Sigmoid colon (tissue), 4 donors: Measurements from ENCODE around the gene FAM3C.

Source experiments
- EP300 ChIP-seq, 4 donors: sonication (generic); formaldehyde crosslinking; IDR thresholded peaks; one replicate each; pipeline ENCODE4 v1.6.1; 2017; ENCODE audit warnings: antibody characterized with exemption in 4 of 4
- POLR2AphosphoS5 ChIP-seq, 4 donors: sonication (generic); formaldehyde crosslinking; IDR thresholded peaks; one replicate each; pipeline ENCODE4 v1.6.1; 2017; ENCODE audit warnings: antibody characterized with exemption in 4 of 4
- TF ChIP-seq, protein P1 (sequence below), 4 experiments: fragments of 450-650 bp in 3 of 4; fragments of 200-600 bp in 1 of 4; IDR thresholded peaks; one replicate each; pipeline ENCODE4 v1.5.1; 2016 to 2019; ENCODE audit warnings: antibody characterized with exemption in 4 of 4, mild to moderate bottlenecking in 3 of 4, moderate library complexity in 2 of 4

DNA sequence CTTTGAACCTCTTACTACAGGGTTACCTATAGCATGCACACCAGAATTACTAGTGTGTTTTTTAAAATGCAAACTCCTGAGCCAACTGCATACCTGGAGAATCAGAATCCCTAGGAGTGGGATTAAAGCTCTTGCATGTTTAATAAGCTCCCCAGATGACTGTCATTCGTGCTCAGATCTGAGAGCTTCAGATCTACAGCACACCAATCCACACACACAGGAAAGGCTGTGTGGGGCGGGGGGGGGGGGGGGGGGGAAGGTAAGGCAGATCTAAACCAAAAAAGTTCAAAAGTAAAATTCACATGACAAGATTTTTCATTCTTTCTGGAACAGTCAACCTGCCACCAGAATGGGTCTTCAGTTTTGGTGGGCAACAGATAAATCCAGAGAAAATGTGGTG lies 5.5 kb downstream of the FAM3C start:
- TF ChIP-seq POLR2AphosphoS5 (IDR thresholded peaks at IDR 0.05) (no peak), EP300 (IDR thresholded peaks at IDR 0.05) (no peak)
- TF ChIP-seq, protein P1, sequence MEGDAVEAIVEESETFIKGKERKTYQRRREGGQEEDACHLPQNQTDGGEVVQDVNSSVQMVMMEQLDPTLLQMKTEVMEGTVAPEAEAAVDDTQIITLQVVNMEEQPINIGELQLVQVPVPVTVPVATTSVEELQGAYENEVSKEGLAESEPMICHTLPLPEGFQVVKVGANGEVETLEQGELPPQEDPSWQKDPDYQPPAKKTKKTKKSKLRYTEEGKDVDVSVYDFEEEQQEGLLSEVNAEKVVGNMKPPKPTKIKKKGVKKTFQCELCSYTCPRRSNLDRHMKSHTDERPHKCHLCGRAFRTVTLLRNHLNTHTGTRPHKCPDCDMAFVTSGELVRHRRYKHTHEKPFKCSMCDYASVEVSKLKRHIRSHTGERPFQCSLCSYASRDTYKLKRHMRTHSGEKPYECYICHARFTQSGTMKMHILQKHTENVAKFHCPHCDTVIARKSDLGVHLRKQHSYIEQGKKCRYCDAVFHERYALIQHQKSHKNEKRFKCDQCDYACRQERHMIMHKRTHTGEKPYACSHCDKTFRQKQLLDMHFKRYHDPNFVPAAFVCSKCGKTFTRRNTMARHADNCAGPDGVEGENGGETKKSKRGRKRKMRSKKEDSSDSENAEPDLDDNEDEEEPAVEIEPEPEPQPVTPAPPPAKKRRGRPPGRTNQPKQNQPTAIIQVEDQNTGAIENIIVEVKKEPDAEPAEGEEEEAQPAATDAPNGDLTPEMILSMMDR (IDR thresholded peaks at IDR 0.05) = no peak
